Activated B cell treated with CpG ODN at 0.5 μM for 24 hours (primary cell): Measurements from ENCODE around the gene ZCCHC12. TPM values are rescaled to one million over a fixed set of nuclear protein-coding genes. Genes with fewer than 3 reads are reported as not detected.
A peak's percentile ranks its signal among the peaks of the same experiment; 100 is the strongest.

Source experiments
- ATAC-seq: fragments of 200-7000 bp; cut with Tn5 transposase; one replicate; pipeline ENCODE4 v1.10.0; 2021; ENCODE audit warnings: low read depth, mild to moderate bottlenecking, moderate library complexity
- CTCF ChIA-PET: fragments of 350-600 bp; sonication (Branson Sonifier 250); formaldehyde crosslinking; loops from one replicate; lab custom pipeline; 2021; ENCODE audit warnings: antibody characterized with exemption; lab: Charles Lee
- POLR2A ChIA-PET: fragments of 350-600 bp; sonication (Branson Sonifier 250); formaldehyde crosslinking; loops from one replicate; lab custom pipeline; 2021; ENCODE audit warnings: antibody characterized with exemption; lab: Charles Lee
- DNase-seq: peaks from one replicate; pipeline ENCODE4 v3.0.0; 2022
- H3K27ac Mint-ChIP-seq: one replicate; pipeline ENCODE4 v1.8.0; 2020; ENCODE audit warnings: mixed read lengths
- H3K27me3 Mint-ChIP-seq: one replicate; pipeline ENCODE4 v1.8.0; 2021; ENCODE audit warnings: mixed read lengths
- H3K36me3 Mint-ChIP-seq: one replicate; pipeline ENCODE4 v1.8.0; 2021; ENCODE audit warnings: low read depth, mixed read lengths
- H3K4me1 Mint-ChIP-seq: one replicate; pipeline ENCODE4 v1.8.0; 2021; ENCODE audit warnings: mixed read lengths
- H3K4me3 Mint-ChIP-seq: one replicate; pipeline ENCODE4 v1.8.0; 2020; ENCODE audit warnings: mild to moderate bottlenecking, mixed read lengths
- H3K9me3 Mint-ChIP-seq: one replicate; pipeline ENCODE4 v1.8.0; 2020; ENCODE audit warnings: mixed read lengths
- CTCF ChIP-seq: fragments of 200-600 bp; IDR thresholded peaks from one replicate; pipeline ENCODE4 v1.8.0; 2022; ENCODE audit warnings: antibody characterized with exemption, mild to moderate bottlenecking
- intact Hi-C: fragments of 100-400 bp; cut with micrococcal nuclease; formaldehyde crosslinking; loops from one replicate; pipeline ENCODE4 v1.15.1; 2024
- total RNA-seq: library from RNA; stranded (reverse); gene quantifications from 2 replicates; pipeline ENCODE4 v1.2.3, GENCODE V29; 2022

The ZCCHC12 gene
- total RNA-seq, 1 donor from 2014 or later = not detected

GRCh38 chrX:118839334-118839958 is 15.8 kb downstream of the ZCCHC12 start:
- ChIA-PET CTCF (interaction anchor here (0.9 to 1.5 kb wide), 10 partner anchors 8 to 236 kb away, joined by 3 to 7 read pairs (median 5); partner anchors contain the start of gene ZCCHC12), POLR2A (interaction anchor here (1.1 kb wide), 1 partner anchor 15 kb away, joined by 3 read pairs; no protein-coding TSS in a partner anchor)
- Mint-ChIP-seq H3K9me3 (no peaks in the 10 kb centered on the region), H3K36me3 (no peaks in the 10 kb centered on the region), H3K4me3 (peak overlapping the region; percentile 68), H3K27ac (no peak overlapping the region), H3K4me1 (peaks cover 8% of the 10 kb centered on the region), H3K27me3 (peaks cover 4% of the 10 kb centered on the region)
- peak; percentile 88 for ATAC-seq
- intact Hi-C loops = loop anchor here (2.0 kb wide), 1 partner anchor 227 kb away; no protein-coding TSS in a partner anchor
- TF ChIP-seq CTCF = no peak
- peak; percentile 62 for DNase-seq

GRCh38 chrX:118847676-118848075 is 24.1 kb downstream of the ZCCHC12 start:
- H3K4me3 Mint-ChIP-seq = no peak overlapping the region
- H3K36me3 Mint-ChIP-seq = no peaks in the 10 kb centered on the region
- no peak overlapping the region for H3K27ac Mint-ChIP-seq
- ATAC-seq (no peak), DNase-seq (no peak)
- CTCF ChIA-PET = interaction anchor here (1.0 to 4.0 kb wide), 8 partner anchors 8 to 369 kb away, joined by 3 to 22 read pairs (median 6); no protein-coding TSS in a partner anchor
- intact Hi-C loops = loop anchor here (1.0 kb wide), 4 partner anchors 161 to 419 kb away; no protein-coding TSS in a partner anchor
- no peaks in the 10 kb centered on the region for H3K9me3 Mint-ChIP-seq
- TF ChIP-seq CTCF = no peak
- H3K4me1 Mint-ChIP-seq = no peaks in the 10 kb centered on the region
- POLR2A ChIA-PET = no interaction called here
- no peaks in the 10 kb centered on the region for H3K27me3 Mint-ChIP-seq

GRCh38 chrX:118853596-118853995 is 30.0 kb downstream of the ZCCHC12 start:
- no peak overlapping the region for H3K27ac Mint-ChIP-seq
- H3K4me1 Mint-ChIP-seq = no peaks in the 10 kb centered on the region
- ChIA-PET POLR2A (no interaction called here), CTCF (no interaction called here)
- no peak for ATAC-seq
- TF ChIP-seq CTCF = no peak
- H3K36me3 Mint-ChIP-seq = no peaks in the 10 kb centered on the region
- no peak overlapping the region for H3K4me3 Mint-ChIP-seq
- H3K27me3 Mint-ChIP-seq = no peaks in the 10 kb centered on the region
- no peaks in the 10 kb centered on the region for H3K9me3 Mint-ChIP-seq
- no peak for DNase-seq
- intact Hi-C loops = no loop called here

GRCh38 chrX:118855681-118856310 is 32.2 kb downstream of the ZCCHC12 start:
- H3K27me3 Mint-ChIP-seq = peaks cover 1% of the 10 kb centered on the region
- TF ChIP-seq CTCF = no peak
- no peaks in the 10 kb centered on the region for H3K36me3 Mint-ChIP-seq
- H3K9me3 Mint-ChIP-seq = no peaks in the 10 kb centered on the region
- no peak for ATAC-seq
- ChIA-PET CTCF (no interaction called here), POLR2A (no interaction called here)
- H3K27ac Mint-ChIP-seq = no peak overlapping the region
- H3K4me3 Mint-ChIP-seq = no peak overlapping the region
- H3K4me1 Mint-ChIP-seq = no peaks in the 10 kb centered on the region
- intact Hi-C loops = no loop called here
- no peak for DNase-seq

- CTCF ChIA-PET = no interaction called here
- no peak overlapping the region for H3K27ac Mint-ChIP-seq
- DNase-seq (no peak), ATAC-seq (no peak)
- H3K4me1 Mint-ChIP-seq = no peaks in the 10 kb centered on the region
- H3K36me3 Mint-ChIP-seq = no peaks in the 10 kb centered on the region
- intact Hi-C loops = no loop called here
- no peak for TF ChIP-seq CTCF
- no peaks in the 10 kb centered on the region for H3K9me3 Mint-ChIP-seq
- POLR2A ChIA-PET = no interaction called here
- H3K4me3 Mint-ChIP-seq = no peak overlapping the region
- peaks cover 1% of the 10 kb centered on the region for H3K27me3 Mint-ChIP-seq
These were observed 33.4 kb downstream of the ZCCHC12 start for GRCh38 chrX:118857006-118857405.
